Stimulated activated CD4-positive, alpha-beta T cell treated with anti-CD3 and anti-CD28 coated beads, TNF-alpha, amount 100 ng/mL, for 4 hours (primary cell): Measurements from ENCODE around the gene SRGAP3.

Source experiments
- DNase-seq, 3 experiments: peaks; one replicate each; pipeline ENCODE4 v3.0.0-alpha.2; 2020; ENCODE audit warnings: low read depth in 3 of 3

Gene SRGAP3

DNA sequence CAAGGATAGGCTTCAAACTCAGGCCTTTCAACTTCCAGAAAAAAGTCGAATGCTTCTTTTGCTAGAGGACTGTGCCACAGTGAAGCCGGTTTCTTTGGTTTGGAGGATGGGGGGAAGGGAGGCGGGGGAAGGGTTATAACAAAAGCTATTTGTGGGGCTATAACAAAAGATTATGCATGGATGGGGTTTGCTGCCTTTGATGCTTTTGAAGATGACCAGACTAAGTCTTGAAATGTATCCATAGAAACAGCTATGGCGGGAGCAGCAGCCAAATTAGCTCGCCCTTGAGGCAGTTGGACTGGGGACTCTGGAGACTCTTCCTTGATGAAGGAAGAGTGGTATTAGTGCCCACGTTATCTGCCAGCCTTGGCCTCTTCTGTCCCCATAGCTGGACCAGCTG, 47.5 kb downstream of the SRGAP3 start:
- no peak for DNase-seq

DNA sequence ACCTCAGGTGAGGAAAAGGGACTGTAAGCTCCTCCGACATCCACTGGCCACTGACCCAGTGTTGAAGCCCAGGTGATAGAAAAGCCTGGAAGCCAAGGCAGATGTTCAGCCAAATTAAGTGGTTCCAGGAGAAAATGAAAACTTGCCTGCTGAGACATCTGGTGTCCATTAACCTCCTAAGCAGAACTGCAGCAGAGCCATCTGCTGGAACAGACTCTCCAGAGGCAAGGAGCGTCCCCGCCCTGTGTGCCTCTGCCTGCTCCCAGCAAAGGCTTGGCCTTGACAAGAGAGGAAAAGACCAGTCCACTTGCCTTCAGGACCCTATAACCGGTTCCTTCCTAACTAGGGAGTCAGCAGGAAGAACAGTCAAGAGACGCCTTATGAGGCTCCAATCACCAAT, 48.2 kb downstream of the SRGAP3 start:
- DNase-seq: no peak

DNA sequence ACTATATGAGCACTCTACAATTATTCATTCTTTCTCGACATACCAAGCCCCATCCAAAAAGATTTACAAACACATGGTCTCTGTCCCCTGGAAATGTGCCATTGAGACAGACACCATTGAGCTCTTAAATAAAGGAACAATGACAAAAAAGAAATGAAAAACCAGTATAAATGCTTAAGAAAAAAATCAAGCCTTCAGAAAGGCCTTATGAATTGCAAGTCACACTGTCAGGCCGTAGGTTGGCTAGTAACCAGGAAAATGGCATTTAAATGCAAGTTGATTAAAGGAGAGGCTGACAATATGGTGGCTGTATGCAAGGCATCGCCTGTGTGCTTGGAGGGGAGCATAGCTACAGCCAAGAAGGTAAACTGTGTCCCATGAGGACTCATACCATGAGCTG, 49.7 kb downstream of the SRGAP3 start:
- DNase-seq: no peak

- DNase-seq: no peak
Observed at GRCh38 chr3:9198899-9199335, 50.5 kb downstream of the SRGAP3 start.

- DNase-seq: no peak
Observed at GRCh38 chr3:9198261-9198660, 51.2 kb downstream of the SRGAP3 start.

GRCh38 chr3:9196020-9196419, 53.4 kb downstream of the SRGAP3 start:
- no peak for DNase-seq

GRCh38 chr3:9195390-9195789, 54.1 kb downstream of the SRGAP3 start:
- no peak for DNase-seq

- DNase-seq: no peak
Observed at GRCh38 chr3:9194509-9195184, 54.8 kb downstream of the SRGAP3 start.

GRCh38 chr3:9193633-9194195, 55.7 kb downstream of the SRGAP3 start:
- DNase-seq: no peak

DNA sequence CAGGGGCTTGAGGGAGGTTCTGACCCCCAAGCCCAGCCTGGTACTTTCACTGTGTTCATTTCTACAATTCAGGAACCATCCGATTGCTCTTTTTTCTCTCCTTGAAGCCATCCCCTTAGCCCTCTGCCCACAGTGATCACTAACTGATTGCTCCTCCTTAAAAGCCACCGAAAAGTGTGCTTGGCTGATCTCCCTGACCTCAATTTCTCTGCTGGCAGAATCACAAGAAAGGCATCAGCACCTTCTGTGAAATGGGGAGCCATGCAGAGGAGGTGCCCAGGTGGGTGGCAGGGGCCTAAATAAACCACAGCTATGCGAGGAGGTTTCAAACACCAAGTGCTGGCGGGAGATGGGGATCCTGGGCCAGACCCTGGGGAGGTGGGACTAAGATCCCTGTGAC, 56.2 kb downstream of the SRGAP3 start:
- no peak for DNase-seq

- DNase-seq: no peak
Observed at GRCh38 chr3:9192248-9193025, 57.0 kb downstream of the SRGAP3 start.

DNA sequence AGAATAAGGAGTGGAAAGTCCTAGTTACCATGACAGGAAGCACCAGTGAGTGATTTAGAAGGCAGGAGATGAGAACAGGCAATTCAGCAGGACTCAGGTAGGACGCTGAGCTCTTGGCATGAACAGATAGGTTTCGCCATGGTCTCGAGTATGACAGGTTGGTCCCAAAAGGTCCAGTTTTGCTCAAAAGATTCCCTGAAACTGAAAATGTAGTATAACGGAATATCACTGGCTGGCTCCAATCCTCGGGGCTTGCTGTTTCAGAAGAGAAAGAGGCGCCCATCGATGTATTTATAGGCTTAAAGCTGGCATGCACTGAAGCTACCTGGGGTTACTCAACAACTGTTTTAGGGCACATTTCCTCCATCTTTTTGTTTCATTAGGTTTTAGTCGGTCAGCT, 59.2 kb downstream of the SRGAP3 start:
- no peak for DNase-seq

DNA sequence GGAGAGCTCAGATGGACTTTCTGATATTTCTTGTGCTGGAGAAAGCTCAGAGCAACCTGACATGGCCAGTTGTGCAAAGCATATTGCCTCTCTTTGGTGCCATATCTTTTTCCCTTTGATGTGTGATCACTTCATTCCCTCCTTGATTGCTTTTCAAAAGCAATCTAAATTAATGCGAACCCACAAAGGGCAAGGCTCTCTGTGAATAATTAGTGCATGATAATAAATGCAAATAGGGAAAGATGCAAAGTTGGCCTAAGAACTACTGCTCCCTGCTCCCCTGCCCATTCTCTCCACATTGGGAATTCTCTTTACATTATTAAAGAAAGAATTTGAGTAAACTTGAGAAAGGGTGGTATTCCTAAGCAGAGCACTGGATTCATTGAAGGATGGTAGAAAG, 60.9 kb downstream of the SRGAP3 start:
- DNase-seq: no peak

GRCh38 chr3:9185701-9186100, 63.7 kb downstream of the SRGAP3 start:
- no peak for DNase-seq

GRCh38 chr3:9185046-9185445, 64.4 kb downstream of the SRGAP3 start:
- no peak for DNase-seq

- DNase-seq: no peak
Observed at GRCh38 chr3:9184461-9184835, 65.0 kb downstream of the SRGAP3 start.

DNA sequence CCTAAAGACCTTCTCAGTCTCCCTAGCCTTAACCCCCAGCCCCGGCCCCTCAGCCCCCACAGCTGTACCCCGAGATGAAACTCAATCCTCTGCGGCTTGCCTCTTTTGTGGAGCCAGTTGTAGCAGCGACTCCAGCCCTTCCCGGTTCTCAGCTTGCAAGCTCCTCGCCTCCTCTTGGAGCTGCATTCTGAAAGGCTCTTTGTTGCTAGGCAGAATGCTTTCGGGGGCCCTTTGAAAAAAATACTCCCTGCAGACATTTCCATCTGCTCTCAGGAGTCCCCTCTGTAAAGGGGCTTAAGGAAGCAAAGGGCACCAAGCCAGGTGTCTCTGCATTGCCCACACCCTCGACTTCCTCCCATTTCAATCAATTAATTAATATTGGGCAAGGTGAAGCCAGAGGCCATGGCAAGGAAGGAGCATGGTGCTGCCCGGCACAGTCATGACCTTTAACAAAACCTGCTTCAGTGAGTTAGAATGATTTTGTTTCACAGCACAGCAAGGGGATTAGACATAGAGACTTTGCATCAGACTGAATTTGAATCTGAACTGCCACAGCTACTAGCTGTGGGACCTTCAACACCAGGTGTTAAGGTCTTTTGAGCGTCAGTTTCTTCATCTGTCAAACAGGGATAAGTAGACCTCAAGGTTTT, 65.5 kb downstream of the SRGAP3 start:
- no peak for DNase-seq

DNA sequence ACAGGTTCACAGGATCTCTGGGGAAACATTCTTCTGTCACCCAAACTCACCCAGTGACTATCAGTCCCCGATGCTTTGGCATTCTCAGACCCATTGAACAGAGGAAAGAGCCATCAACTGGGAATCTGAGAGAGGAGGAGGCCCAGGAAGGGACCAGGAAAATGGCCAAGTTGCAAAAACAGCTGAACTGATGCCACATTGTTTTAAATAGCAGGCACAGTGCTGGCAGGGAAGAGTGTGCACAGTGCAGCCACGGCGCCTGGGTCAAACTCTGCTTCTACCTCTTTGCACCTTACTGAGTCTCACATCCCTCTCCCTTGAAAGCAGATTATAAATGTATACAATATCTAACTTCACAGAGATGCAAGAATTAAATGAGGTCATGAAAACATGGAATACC, 66.4 kb downstream of the SRGAP3 start:
- no peak for DNase-seq

- DNase-seq: no peak
Observed at GRCh38 chr3:9180764-9181117, 68.7 kb downstream of the SRGAP3 start.

DNA sequence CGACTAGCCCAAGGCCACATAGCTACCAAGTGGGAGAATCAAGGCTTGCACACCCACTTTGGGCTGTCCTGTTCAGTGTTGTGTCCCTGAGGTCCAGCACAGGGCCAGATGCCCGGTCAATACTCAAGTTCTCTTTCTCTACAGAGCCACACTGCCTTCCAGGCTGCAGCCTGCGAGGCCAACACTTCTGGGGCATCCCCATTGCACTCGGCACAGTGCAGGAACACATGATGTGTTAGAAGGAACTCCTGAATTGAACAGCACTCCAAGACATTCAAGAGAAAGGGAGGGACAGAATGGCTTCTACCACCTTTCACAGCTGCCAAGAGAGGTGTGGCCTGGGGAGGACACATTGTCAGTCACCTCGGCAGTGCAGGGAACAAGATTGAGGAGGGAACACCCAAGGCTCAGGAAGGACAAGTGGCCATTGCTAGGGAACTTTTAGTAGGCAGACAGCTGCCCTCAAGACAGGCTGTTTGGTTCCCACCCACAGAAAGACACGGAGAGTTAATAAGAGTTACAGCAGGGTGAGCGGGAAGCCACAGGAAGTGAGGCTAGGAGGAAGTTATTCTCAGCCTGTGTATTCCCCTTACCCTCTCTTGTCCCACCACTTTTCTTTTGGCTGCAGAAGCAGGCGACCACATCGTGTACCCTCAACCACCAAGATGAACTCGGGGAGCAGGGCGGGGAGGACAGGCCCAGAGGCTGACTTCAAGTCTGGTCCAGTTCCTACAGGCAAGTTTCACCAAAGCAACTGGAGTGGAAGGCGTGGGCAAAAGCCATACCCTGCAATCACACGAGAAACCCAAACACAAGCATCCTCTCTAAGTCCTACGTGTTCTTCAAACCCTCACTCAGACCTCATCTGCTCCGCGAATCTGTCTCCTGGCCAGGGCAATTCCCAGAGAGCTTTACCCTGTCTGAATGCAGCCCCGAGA, 69.4 kb downstream of the SRGAP3 start:
- no peak for DNase-seq

DNA sequence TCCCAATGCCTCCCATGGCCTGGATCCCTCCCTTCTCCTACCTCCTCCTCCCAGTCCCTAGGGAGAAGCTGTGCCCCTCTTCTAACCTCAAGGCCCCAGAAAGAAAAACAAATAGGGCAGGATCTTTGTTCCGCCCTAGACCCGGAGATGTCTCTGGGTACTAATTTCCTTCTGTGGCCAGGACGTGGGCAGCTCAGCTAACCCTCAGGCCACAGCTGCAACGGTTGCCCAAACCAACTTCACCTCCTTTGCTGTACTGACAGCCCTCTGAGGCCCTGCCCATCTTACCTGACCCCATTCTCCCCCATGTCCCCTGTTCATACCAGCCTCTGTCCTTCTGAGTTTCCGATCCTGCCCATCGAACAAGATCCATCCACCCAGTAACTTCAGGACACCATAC, 70.7 kb downstream of the SRGAP3 start:
- DNase-seq: no peak

GRCh38 chr3:9175421-9175820, 74.0 kb downstream of the SRGAP3 start:
- no peak for DNase-seq
